Suprapubic skin (tissue), 4 donors: ENCODE data around the gene FUT3. TPM values are rescaled to one million over a fixed set of nuclear protein-coding genes. Genes with fewer than 3 reads are reported as not detected.

ENCODE experiments used
- DNase-seq, 2 donors: peaks; one replicate each; pipeline ENCODE4 v3.0.0-alpha.2; 2019; ENCODE audit warnings: low spot score in 2 of 2
- H3K27ac ChIP-seq: fragments of 200-600 bp; sonication (generic); one replicate; pipeline ENCODE4 v1.5.1; 2019
- H3K27me3 ChIP-seq: fragments of 200-600 bp; sonication (generic); one replicate; pipeline ENCODE4 v1.5.1; 2019
- H3K36me3 ChIP-seq: fragments of 200-600 bp; sonication (generic); one replicate; pipeline ENCODE4 v1.5.1; 2019
- H3K4me1 ChIP-seq: fragments of 200-600 bp; sonication (generic); one replicate; pipeline ENCODE4 v1.5.1; 2019
- H3K4me3 ChIP-seq: fragments of 200-600 bp; sonication (generic); one replicate; pipeline ENCODE4 v1.5.1; 2019; ENCODE audit warnings: mild to moderate bottlenecking
- H3K9me3 ChIP-seq: fragments of 200-600 bp; sonication (generic); one replicate; pipeline ENCODE4 v1.5.1; 2019
- EP300 ChIP-seq: sonication (generic); formaldehyde crosslinking; IDR thresholded peaks from one replicate; pipeline ENCODE4 v1.6.1; 2017; ENCODE audit warnings: antibody characterized with exemption
- POLR2A ChIP-seq, 2 donors: fragments of 450-650 bp; IDR thresholded peaks; one replicate each; pipeline ENCODE4 v1.6.1; 2017; ENCODE audit warnings: antibody characterized with exemption in 2 of 2, mild to moderate bottlenecking in 2 of 2, moderate library complexity in 2 of 2
- POLR2AphosphoS5 ChIP-seq, 3 donors: sonication (generic); formaldehyde crosslinking; IDR thresholded peaks; one replicate each; pipeline ENCODE4 v1.6.1; 2017; ENCODE audit warnings: antibody characterized with exemption in 3 of 3
- WGBS: methylation state at CpG from one replicate; pipeline ENCODE4 v1.1.5; 2018; 5-methylcytosine and 5-hydroxymethylcytosine counted together
- total RNA-seq, 4 donors: library from RNA; depleted of rRNA; stranded (reverse); fragments of >200 nt; gene quantifications; one replicate each; pipeline ENCODE4 v1.1.0, GENCODE V29; 2016
- TF ChIP-seq, protein P1 (sequence below), 2 donors: fragments of 200-600 bp in 1 of 2; fragments of 450-650 bp in 1 of 2; sonication (generic) in 1 of 2; IDR thresholded peaks; one replicate each; pipeline ENCODE4 v1.5.1; 2016 to 2019; ENCODE audit warnings: antibody characterized with exemption in 2 of 2, mild to moderate bottlenecking in 1 of 2, moderate library complexity in 1 of 2

FUT3 gene
- total RNA-seq, 4 donors from 2014 or later = 0.93 to 3.6 (median 1.4) TPM

DNA sequence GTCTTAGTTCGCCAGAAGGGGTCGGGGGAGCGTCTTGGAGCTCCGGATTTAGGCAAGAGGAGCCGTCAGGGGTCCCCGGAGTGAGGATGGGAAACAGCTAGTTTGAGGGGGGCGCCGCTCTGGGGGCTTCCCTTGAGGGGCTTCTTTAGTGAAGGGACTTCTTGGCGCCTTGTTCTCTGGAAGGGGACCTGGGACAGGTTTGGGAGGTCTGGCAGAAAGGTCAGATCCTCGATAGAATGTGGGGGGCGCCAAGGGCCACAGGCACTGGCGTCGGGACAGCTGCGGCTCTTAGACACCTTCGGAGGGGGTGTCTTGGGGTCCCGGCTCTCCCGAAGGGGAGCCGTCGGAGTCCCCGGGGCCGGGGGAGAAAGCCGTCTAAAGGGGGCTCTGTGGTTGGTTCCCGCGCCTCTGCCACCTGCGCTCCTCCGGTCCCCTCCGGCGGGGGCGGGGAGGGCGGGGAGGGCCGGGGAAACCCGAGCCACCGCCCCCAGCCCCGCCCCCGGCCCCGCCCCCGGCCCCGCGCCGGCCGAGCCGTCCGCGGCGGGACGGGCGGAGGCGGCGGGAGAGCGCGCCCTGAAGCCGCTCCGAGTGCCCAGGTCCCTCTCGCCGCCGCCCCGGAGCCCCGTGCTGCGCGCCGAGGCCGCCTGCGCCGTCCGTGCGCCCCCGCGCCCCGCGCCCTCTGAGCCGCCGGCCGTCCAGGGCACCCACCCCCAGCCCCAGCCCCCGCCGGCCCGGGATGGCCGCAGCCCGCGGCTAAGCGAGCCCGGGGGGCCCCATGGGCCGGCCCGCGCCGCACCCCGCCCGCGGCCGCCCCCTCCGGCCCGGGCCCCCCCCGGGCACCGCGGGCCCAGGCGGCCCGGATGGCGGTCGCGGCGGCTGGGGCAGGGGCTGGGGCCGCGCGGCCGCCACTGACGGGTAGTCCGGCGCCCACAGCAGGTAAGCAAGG, 46.5 kb downstream of the FUT3 start, which contains the start of gene NRTN:
Gene NRTN (plus strand): TSS at position 552 of the 946 bp plus-strand sequence. CDS start 19,099 bp downstream, outside the sequence.
- WGBS = 2% methylated on average over 17 of the region's 107 CpGs
- Histone ChIP-seq H3K27ac (peak within 1 kb of the TSS; percentile 55), H3K9me3 (no peaks in the 10 kb centered on the region), H3K4me3 (peak within 1 kb of the TSS; percentile 36), H3K27me3 (peaks cover 16% of the 10 kb centered on the region), H3K36me3 (no peaks in the 10 kb centered on the region), H3K4me1 (peaks cover 43% of the 10 kb centered on the region)
- TF ChIP-seq, protein P1, sequence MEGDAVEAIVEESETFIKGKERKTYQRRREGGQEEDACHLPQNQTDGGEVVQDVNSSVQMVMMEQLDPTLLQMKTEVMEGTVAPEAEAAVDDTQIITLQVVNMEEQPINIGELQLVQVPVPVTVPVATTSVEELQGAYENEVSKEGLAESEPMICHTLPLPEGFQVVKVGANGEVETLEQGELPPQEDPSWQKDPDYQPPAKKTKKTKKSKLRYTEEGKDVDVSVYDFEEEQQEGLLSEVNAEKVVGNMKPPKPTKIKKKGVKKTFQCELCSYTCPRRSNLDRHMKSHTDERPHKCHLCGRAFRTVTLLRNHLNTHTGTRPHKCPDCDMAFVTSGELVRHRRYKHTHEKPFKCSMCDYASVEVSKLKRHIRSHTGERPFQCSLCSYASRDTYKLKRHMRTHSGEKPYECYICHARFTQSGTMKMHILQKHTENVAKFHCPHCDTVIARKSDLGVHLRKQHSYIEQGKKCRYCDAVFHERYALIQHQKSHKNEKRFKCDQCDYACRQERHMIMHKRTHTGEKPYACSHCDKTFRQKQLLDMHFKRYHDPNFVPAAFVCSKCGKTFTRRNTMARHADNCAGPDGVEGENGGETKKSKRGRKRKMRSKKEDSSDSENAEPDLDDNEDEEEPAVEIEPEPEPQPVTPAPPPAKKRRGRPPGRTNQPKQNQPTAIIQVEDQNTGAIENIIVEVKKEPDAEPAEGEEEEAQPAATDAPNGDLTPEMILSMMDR (IDR thresholded peaks at IDR 0.05) = no peak
- TF ChIP-seq POLR2AphosphoS5 (IDR thresholded peaks at IDR 0.05) (no peak), POLR2A (IDR thresholded peaks at IDR 0.05) (no peak), EP300 (no peak)
- no peak for DNase-seq

- Histone ChIP-seq H3K4me3 (peak overlapping the region; percentile 35), H3K9me3 (no peaks in the 10 kb centered on the region), H3K27me3 (peaks cover 16% of the 10 kb centered on the region), H3K4me1 (peaks cover 43% of the 10 kb centered on the region), H3K36me3 (no peaks in the 10 kb centered on the region), H3K27ac (no peak overlapping the region)
- 0% methylated on average over 4 of the region's 54 CpGs for WGBS
- DNase-seq = peak; percentile 89 to 93
- TF ChIP-seq, protein P1 (IDR thresholded peaks at IDR 0.05) = peak; percentile 56 to 98
- no peak for TF ChIP-seq EP300
These were observed 47.3 kb downstream of the FUT3 start for GRCh38 chr19:5803752-5804515.

DNA sequence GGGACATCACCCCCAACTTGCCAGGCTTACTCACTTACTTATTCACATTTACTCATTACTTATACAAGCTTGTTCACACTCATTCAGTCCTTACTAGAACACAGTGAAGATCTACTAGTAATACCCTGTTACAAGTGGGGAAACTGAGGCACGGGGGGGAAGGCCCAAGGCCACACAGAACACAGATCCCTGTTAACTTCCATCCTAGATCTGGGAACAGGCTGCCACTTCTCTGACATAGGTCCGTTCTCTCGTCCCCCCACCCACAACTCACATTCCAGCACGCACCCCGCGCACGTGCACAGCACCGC, 47.9 kb downstream of the FUT3 start:
- Histone ChIP-seq H3K36me3 (no peaks in the 10 kb centered on the region), H3K27me3 (peaks cover 16% of the 10 kb centered on the region), H3K4me3 (peak overlapping the region; percentile 35), H3K9me3 (no peaks in the 10 kb centered on the region), H3K4me1 (peaks cover 43% of the 10 kb centered on the region), H3K27ac (no peak overlapping the region)
- TF ChIP-seq, protein P1 (IDR thresholded peaks at IDR 0.05) = no peak
- no peak for TF ChIP-seq EP300
- TF ChIP-seq POLR2A (IDR thresholded peaks at IDR 0.05) = no peak
- no peak for TF ChIP-seq POLR2AphosphoS5 (IDR thresholded peaks at IDR 0.05)
- 1% methylated on average over 7 of the region's 8 CpGs for WGBS
- no peak for DNase-seq

- no peaks in the 10 kb centered on the region for H3K36me3 ChIP-seq
- 68% methylated on average over 9 of the region's 33 CpGs for WGBS
- H3K27ac ChIP-seq = no peak overlapping the region
- DNase-seq = no peak
- TF ChIP-seq POLR2A (IDR thresholded peaks at IDR 0.05) (no peak), POLR2AphosphoS5 (IDR thresholded peaks at IDR 0.05) (no peak), EP300 (no peak)
- TF ChIP-seq, protein P1 (IDR thresholded peaks at IDR 0.05) = no peak
- no peak overlapping the region for H3K4me3 ChIP-seq
- H3K27me3 ChIP-seq = peaks cover 16% of the 10 kb centered on the region
- H3K9me3 ChIP-seq = no peaks in the 10 kb centered on the region
- peaks cover 43% of the 10 kb centered on the region for H3K4me1 ChIP-seq
These were observed 49.2 kb downstream of the FUT3 start for GRCh38 chr19:5801796-5802619.
